Measurements from ENCODE around the gene FOXP3. TPM values are rescaled to one million over a fixed set of nuclear protein-coding genes. Genes with fewer than 3 reads are reported as not detected.

FOXP3 gene
- total and polyA plus RNA-seq, 2 of the 4 experiments (the other 2 are of a cell fraction) = 0.05 TPM; not detected in 1

DNA sequence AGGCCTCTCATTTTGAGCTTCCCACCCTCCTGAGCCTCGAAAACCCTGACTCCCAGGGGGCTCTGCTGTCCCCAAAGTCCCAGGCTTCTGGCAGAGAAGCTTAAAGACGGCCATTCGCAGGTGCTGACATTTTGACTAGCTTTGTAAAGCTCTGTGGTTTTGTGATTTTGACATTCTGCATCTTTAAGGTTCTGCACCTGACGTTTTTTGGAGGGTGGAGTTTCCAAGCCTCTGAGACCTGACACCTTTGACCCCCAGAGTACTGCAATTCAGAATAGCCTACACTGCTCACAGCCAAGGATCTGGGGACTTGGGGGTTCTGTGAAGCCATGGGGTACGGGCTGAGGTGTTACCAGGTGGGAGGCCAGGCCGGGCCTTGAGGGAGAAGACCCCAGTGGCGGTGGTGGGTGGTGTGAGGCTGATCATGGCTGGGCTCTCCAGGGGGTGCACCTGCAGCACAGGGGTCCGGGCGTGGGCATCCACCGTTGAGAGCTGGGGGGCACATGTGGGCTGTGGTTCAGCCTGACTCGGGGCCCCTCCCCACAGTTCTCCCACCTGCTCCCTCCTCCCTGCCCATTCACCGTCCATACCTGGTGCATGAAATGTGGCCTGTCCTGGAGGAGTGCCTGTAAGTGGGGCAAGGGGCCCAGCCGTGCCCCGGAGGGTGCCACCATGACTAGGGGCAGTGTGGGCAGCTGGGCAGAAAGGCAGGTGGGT is 7.3 kb downstream of the FOXP3 start (continued):
- TF ChIP-seq MAZ (IDR thresholded peaks at IDR 0.05; ENCODE audit: borderline replicate concordance, low read depth, low read length) = no peak
- no peak for TF ChIP-seq CEBPB (IDR thresholded peaks at IDR 0.05; ENCODE audit: low read depth, low read length)
- TF ChIP-seq RAD21 (IDR thresholded peaks at IDR 0.05; ENCODE audit: low read length) = no peak
- TF ChIP-seq CHD1 (IDR thresholded peaks at IDR 0.05; ENCODE audit: low read depth, low read length) = no peak
- TF ChIP-seq POLR2A (IDR thresholded peaks at IDR 0.05; ENCODE audit: low read depth, low read length) = no peak
- no peak for TF ChIP-seq MXI1 (IDR thresholded peaks at IDR 0.05; ENCODE audit: borderline replicate concordance, low read depth, low read length)

GRCh38 chrX:49256268-49256995 is 8.1 kb downstream of the FOXP3 start:
- ChIA-PET POLR2A (ENCODE audit: unreplicated experiment) (no interaction called here), CTCF (no interaction called here)
- no peak overlapping the region for H4K91ac ChIP-seq (ENCODE audit: insufficient read depth, low read depth, low read length)
- H3K9me3 ChIP-seq (ENCODE audit: control insufficient read depth, insufficient read depth, low read length) = peaks cover 1% of the 10 kb centered on the region; the same call in 1 of the 2 replicates
- no peak overlapping the region for H3K23ac ChIP-seq (ENCODE audit: low read depth, low read length)
- no peak overlapping the region for H2BK5ac ChIP-seq (ENCODE audit: low read depth, low read length, poor library complexity, severe bottlenecking)
- H2BK120ac ChIP-seq (ENCODE audit: low read depth, low read length) = no peak overlapping the region
- no peak overlapping the region for H2BK15ac ChIP-seq (ENCODE audit: low read depth, low read length)
- H2AK9ac ChIP-seq (replicated peaks; ENCODE audit: low read depth, low read length, poor library complexity) = no peak overlapping the region
- no peaks in the 10 kb centered on the region for H3K79me1 ChIP-seq (ENCODE audit: low read depth in 1 of 2, low read length in 2 of 2)
- H3K4me1 ChIP-seq (ENCODE audit: control insufficient read depth, insufficient read depth, low read length) = no peaks in the 10 kb centered on the region
- 80% methylated on average over 1 of the region's 9 CpGs; no CpG with 5 or more reads in 1 of the 2 experiments for WGBS, 2 experiments (ENCODE audit: extremely low coverage in 2 of 2, insufficient read length in 1 of 2)
- ATAC-seq (ENCODE audit: low read depth) = no peak
- dilution Hi-C loops (cut with HindIII; ENCODE audit: low sequenced_read_pairs, unreplicated experiment) (no loop called here), in situ Hi-C loops (cut with MboI; ENCODE audit: low sequenced_read_pairs) (no loop called here), intact Hi-C loops (cut with micrococcal nuclease) (no loop called here)
- H3K4me3 ChIP-seq (ENCODE audit: insufficient read depth, low read depth, low read length) = no peak overlapping the region
- H3K9ac ChIP-seq (ENCODE audit: low read depth, low read length) = no peak overlapping the region
- no peaks in the 10 kb centered on the region for H3K9me1 ChIP-seq (ENCODE audit: insufficient read depth, low read length)
- H3K4me2 ChIP-seq (ENCODE audit: low read depth, low read length) = no peak overlapping the region
- H4K8ac ChIP-seq (ENCODE audit: low read depth in 2 of 2, low read length in 2 of 2) = no peak overlapping the region
- no TSS peak for BruUV-seq (replicated peaks)
- peaks cover 1% of the 10 kb centered on the region; the same call in 1 of the 2 replicates for H3K27me3 ChIP-seq (ENCODE audit: control insufficient read depth, insufficient read depth, low read length)
- no peak overlapping the region for H2AK5ac ChIP-seq (ENCODE audit: low read depth, low read length)
- no peak overlapping the region for H2BK20ac ChIP-seq (ENCODE audit: low read depth, low read length)
- no peak overlapping the region for H3K14ac ChIP-seq (replicated peaks; ENCODE audit: low read depth, low read length)
- no peak for DNase-seq
- no peak overlapping the region for H3K27ac ChIP-seq (ENCODE audit: insufficient read depth, low read length)
- H3K56ac ChIP-seq (ENCODE audit: extremely low read depth, insufficient read depth, low read length) = no peak overlapping the region
- H2AFZ ChIP-seq (replicated peaks; ENCODE audit: low read length, poor library complexity) = no peak overlapping the region
- no peaks in the 10 kb centered on the region for H4K20me1 ChIP-seq (ENCODE audit: insufficient read depth, low read length)
- no peak overlapping the region for H3K4ac ChIP-seq (ENCODE audit: low read depth, low read length)
- H4K5ac ChIP-seq (ENCODE audit: low read depth, low read length) = no peak overlapping the region
- TF ChIP-seq, protein P1, sequence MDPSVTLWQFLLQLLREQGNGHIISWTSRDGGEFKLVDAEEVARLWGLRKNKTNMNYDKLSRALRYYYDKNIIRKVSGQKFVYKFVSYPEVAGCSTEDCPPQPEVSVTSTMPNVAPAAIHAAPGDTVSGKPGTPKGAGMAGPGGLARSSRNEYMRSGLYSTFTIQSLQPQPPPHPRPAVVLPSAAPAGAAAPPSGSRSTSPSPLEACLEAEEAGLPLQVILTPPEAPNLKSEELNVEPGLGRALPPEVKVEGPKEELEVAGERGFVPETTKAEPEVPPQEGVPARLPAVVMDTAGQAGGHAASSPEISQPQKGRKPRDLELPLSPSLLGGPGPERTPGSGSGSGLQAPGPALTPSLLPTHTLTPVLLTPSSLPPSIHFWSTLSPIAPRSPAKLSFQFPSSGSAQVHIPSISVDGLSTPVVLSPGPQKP (IDR thresholded peaks at IDR 0.05; ENCODE audit: borderline replicate concordance, low read depth, low read length) = no peak
- no peak for TF ChIP-seq POLR2A (IDR thresholded peaks at IDR 0.05; ENCODE audit: low read depth, low read length)
- TF ChIP-seq USF2 (IDR thresholded peaks at IDR 0.05; ENCODE audit: low read depth, low read length) = no peak
- H3K36me3 ChIP-seq (ENCODE audit: control insufficient read depth, insufficient read depth, low read length) = no peaks in the 10 kb centered on the region
- no peak overlapping the region for H3K18ac ChIP-seq (ENCODE audit: low read depth, low read length)
